Adipocyte (in vitro differentiated cells): ENCODE data around the gene POLRMT.
A peak's percentile ranks its signal among the peaks of the same experiment; 100 is the strongest.

Experiments
- DNase-seq: peaks from one replicate; pipeline ENCODE4 v3.0.0-alpha.2; 2015; ENCODE audit warnings: low read depth
- H3K27me3 ChIP-seq: replicated peaks from 2 replicates; pipeline ENCODE4 v1.7.0; 2013; ENCODE audit warnings: mild to moderate bottlenecking, low read length, moderate library complexity; ENCODE audit not compliant: control insufficient read depth, insufficient read depth
- H3K36me3 ChIP-seq: 2 replicates; pipeline ENCODE4 v1.7.0; 2013; ENCODE audit warnings: low read length, mild to moderate bottlenecking, moderate library complexity; ENCODE audit not compliant: control insufficient read depth, insufficient read depth, severe bottlenecking
- H3K4me1 ChIP-seq: 2 replicates; pipeline ENCODE4 v1.7.0; 2013; ENCODE audit warnings: mild to moderate bottlenecking, low read length, moderate library complexity; ENCODE audit not compliant: control insufficient read depth, insufficient read depth
- H3K4me3 ChIP-seq: 2 replicates; pipeline ENCODE4 v1.7.0; 2013; ENCODE audit warnings: mild to moderate bottlenecking, low read length, moderate library complexity
- H3K9ac ChIP-seq: 2 replicates; pipeline ENCODE4 v1.7.0; 2013; ENCODE audit warnings: mild to moderate bottlenecking, low read length, moderate library complexity
- H3K9me3 ChIP-seq: 2 replicates; pipeline ENCODE4 v1.7.0; 2013; ENCODE audit warnings: mild to moderate bottlenecking, low read length, moderate library complexity; ENCODE audit not compliant: control insufficient read depth

Gene POLRMT

DNA sequence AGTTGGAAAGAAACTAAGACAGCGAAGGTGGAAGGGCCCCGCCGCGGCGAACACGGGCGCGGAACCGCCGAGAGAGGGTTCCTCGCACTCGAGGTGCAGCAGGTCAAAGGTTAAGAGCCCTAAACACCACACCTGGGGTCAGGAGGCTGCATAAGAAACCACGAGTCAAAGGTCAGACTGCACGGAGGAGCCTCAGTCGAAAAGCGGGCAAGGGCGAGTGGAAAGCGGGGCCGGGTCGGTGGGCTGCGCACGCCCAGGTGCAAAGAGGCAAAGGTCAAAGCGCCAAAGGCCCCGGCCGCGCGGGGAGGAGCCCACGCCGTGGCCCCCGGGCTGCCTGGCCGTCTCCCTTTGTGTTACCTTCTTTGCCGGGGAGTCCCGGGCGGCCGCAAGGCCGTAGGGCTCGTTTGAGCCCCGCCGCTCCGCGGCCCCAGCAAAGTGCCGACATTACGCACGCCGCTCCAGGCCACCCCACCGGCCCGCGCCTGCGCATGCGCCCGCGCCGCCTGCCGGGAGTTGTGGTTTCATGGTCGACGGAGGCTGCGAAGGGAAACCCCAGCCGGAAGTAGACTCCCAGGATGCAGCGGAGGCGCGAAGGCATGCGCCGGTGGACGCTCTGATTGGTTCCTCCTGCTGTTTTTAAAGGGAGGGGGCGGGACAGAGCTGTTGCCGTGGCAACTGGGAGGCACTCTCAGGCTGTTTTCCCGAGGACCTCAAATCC is at the start of gene POLRMT:
Gene POLRMT, minus strand, starts transcription at position 470 of the 718 bp plus-strand sequence. Its CDS starts 25 bp downstream, at position 445.
- Histone ChIP-seq H3K9me3 (no peaks in the 10 kb centered on the region), H3K9ac (peak within 1 kb of the TSS; percentile 95), H3K4me3 (peak within 1 kb of the TSS; percentile 96), H3K4me1 (peaks cover 12% of the 10 kb centered on the region), H3K36me3 (peaks cover 16% of the 10 kb centered on the region), H3K27me3 (no peaks in the 10 kb centered on the region)
- DNase-seq: peak; percentile 99

DNA sequence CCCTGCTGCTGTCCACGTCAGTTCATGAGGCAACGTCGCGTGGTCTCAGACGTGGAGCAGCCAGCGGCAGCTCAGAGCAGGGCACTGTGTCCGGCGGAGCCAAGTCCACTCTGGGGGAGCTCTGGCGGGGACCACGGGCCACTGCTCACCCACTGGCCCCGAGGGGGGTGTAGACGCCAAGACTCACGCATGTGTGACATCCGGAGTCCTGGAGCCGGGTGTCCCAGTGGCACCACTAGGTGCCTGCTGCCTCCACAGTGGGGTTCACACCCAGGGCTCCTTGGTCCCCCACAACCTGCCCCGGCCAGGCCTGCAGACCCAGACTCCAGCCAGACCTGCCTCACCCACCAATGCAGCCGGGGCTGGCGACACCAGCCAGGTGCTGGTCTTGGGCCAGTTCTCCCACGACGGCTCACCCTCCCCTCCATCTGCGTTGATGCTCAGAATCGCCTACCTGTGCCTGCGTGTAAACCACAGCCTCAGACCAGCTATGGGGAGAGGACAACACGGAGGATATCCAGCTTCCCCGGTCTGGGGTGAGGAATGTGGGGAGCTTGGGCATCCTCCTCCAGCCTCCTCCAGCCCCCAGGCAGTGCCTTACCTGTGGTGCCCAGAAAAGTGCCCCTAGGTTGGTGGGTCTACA is 49.5 kb upstream of the POLRMT start:
- Histone ChIP-seq H3K9me3 (no peaks in the 10 kb centered on the region), H3K4me1 (peaks cover 19% of the 10 kb centered on the region), H3K27me3 (no peaks in the 10 kb centered on the region), H3K4me3 (no peak overlapping the region), H3K9ac (no peak overlapping the region), H3K36me3 (peaks cover 9% of the 10 kb centered on the region)
- DNase-seq: no peak

DNA sequence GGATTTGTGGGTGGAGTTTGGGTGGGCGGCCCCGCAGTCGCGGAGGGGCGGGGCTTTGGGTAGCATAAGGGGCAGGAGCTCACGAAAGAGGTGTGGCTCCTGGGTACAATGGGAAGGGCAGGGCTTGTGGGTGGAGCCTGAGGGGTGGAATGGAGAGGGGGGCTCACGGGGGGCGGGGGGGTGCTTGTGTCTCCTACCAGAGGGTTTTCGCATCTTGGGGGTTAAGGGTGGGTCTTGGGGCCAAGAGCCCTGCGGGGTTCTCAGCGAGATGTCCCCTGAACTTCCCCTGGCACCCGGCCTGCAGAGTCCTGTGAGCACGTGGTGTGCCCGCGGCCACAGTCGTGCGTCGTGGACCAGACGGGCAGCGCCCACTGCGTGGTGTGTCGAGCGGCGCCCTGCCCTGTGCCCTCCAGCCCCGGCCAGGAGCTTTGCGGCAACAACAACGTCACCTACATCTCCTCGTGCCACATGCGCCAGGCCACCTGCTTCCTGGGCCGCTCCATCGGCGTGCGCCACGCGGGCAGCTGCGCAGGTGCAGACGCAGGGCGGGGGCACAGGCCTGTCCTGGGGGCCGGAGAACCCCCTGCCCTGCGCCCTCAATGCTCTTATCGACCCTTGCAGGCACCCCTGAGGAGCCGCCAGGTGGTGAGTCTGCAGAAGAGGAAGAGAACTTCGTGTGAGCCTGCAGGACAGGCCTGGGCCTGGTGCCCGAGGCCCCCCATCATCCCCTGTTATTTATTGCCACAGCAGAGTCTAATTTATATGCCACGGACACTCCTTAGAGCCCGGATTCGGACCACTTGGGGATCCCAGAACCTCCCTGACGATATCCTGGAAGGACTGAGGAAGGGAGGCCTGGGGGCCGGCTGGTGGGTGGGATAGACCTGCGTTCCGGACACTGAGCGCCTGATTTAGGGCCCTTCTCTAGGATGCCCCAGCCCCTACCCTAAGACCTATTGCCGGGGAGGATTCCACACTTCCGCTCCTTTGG is 48.0 kb upstream of the POLRMT start:
- DNase-seq: no peak
- Histone ChIP-seq H3K4me1 (peaks cover 21% of the 10 kb centered on the region), H3K9ac (no peak overlapping the region), H3K27me3 (no peaks in the 10 kb centered on the region), H3K4me3 (no peak overlapping the region), H3K9me3 (no peaks in the 10 kb centered on the region), H3K36me3 (peaks cover 9% of the 10 kb centered on the region)

DNA sequence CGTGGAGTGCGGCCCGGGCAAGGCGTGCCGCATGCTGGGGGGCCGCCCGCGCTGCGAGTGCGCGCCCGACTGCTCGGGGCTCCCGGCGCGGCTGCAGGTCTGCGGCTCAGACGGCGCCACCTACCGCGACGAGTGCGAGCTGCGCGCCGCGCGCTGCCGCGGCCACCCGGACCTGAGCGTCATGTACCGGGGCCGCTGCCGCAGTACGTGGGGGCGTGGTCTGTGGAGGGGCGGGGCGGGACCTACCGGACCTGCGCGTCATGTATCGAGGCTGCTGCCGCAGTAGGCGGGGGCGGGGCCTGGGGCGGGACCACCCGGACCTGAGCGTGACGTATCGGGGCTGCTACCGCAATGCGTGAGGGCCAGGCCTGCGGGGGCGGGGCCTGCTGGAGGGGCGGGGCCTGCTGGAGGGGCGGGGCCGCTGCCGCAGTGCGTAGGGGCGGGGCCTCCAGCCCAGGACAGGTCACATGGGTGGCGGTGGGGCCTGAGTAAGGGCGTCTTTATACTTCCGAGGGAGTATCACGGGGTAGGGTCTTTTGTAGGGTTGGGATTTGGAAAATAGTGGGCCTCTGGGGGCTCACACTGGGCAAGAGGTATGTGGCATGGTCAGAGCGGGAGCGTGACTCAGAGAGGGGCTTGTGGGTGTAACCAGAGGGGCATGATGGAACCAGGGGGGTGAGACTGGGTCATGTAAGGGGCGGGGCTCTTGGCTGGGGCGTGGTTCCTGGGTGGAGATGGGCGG is 47.1 kb upstream of the POLRMT start:
- peak; percentile 99 for DNase-seq
- Histone ChIP-seq H3K36me3 (peaks cover 9% of the 10 kb centered on the region), H3K4me1 (peaks cover 26% of the 10 kb centered on the region), H3K27me3 (no peaks in the 10 kb centered on the region), H3K9me3 (no peaks in the 10 kb centered on the region), H3K9ac (peak overlapping the region; percentile 90), H3K4me3 (peak overlapping the region; percentile 74)

DNA sequence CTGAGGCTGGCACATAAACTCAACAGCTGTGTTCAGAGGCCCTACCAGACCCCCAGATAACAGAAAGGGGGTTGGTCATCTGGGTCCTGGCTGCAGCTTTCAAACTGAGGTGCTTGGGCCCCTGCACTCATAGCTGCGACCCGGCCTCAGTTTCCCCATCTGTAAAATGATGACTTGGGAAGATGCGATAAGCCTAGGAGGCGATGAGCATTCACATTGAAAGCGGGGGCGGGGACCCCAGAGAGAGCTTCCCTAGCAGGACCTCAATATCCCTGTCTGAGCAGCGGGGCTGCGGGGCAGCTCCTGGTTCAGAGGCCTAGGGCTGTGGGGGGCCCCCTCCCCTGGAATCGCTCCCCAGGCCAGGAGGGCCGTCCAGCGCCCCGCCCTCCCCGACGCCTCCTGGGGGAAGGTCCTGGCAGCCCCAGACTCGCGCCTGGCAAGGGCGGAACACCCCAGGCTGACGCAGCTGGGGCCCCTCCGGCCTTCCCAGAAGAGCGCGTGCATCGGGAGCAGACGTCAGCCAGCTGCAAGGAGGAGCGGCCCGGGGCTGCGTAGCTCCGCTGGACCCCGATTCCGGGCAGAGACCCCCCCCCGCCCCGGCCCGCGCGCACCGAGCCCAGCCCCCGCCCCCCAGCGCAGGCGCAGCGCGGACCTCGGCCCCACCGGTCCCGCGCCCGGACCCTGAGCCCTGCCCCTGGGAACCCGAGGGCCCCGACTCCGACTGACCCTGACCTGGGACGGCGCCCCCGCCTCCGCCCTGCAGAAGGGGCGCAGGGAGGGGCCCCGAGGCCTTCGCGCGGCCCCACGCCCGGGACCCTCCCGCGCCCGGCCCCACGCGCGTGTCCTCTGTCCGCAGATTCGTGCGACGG is 46.3 kb upstream of the POLRMT start:
- H3K9me3 ChIP-seq: no peaks in the 10 kb centered on the region
- H3K27me3 ChIP-seq: no peaks in the 10 kb centered on the region
- peak overlapping the region; percentile 72 for H3K4me3 ChIP-seq
- H3K9ac ChIP-seq: peak overlapping the region; percentile 90
- DNase-seq: peak; percentile 87
- peaks cover 9% of the 10 kb centered on the region for H3K36me3 ChIP-seq
- H3K4me1 ChIP-seq: peaks cover 33% of the 10 kb centered on the region

DNA sequence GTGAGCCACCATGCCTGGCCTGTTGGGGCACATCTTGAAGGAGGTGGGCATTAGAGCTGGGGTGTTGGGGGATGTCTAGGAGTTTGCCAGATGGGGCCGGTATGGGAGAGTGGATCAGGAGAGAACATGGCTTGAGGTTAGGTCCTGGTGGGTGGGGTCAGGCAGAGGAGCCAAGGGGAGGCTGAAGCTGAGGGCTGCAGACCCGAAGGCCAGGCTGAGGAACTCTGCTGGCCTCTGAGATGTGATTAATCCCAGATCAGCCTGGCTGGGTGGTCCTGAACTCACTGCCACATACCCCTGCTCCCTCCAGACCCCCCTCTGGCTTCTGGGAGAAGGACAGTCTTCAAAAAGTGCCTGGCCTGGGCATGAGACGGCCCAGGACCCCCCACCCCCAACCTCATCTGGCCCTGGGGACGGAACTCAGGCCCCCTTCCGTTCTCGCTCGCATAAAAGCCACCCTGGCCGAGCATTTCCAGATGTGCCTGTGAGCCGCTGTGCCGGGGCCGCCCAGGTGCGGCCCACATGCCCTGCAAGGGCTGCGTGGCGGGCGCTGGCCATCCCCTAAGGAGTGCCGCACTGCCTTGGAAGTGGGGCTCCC is 45.6 kb upstream of the POLRMT start:
- peak overlapping the region; percentile 72 for H3K4me3 ChIP-seq
- H3K27me3 ChIP-seq: no peaks in the 10 kb centered on the region
- no peak for DNase-seq
- peaks cover 9% of the 10 kb centered on the region for H3K36me3 ChIP-seq
- peaks cover 33% of the 10 kb centered on the region for H3K4me1 ChIP-seq
- H3K9me3 ChIP-seq: no peaks in the 10 kb centered on the region
- peak overlapping the region; percentile 90 for H3K9ac ChIP-seq

DNA sequence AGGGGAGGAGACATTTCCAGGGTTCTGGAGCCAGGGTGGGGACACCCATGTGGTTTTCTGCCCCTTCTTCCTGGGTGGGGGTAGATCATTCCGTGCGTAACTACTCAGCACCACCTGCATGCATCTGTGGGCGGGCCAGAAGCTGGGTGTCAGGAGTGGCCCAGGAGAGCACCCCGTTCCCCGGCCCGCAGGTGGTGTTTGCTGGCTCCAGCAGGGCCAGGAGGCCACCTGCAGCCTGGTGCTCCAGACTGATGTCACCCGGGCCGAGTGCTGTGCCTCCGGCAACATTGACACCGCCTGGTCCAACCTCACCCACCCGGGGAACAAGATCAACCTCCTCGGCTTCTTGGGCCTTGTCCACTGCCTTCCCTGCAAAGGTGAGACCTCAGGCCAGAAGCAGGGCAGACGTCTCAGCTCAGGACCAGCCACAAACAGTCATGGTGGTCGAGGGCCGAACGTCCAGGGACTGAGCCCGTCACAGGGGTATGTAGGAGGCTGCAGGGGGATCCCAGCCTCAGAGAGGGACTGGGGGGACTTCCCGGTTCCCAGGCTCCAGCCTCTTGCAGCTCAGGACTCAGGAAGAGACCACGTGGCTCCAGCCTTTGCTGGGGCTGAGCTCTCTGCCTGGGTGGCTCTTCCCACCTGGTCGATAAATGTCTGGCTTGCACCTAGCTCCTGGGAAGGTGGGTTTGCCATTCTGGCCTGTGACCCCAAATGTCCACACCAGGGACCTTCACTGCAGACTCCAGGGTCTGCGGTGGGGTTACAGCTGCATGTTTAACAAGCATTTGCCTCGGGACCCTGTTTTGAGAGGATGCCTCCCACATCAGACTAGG is 44.5 kb upstream of the POLRMT start:
- Histone ChIP-seq H3K9me3 (no peaks in the 10 kb centered on the region), H3K4me3 (peak overlapping the region; percentile 72), H3K4me1 (peaks cover 38% of the 10 kb centered on the region), H3K9ac (peak overlapping the region; percentile 99), H3K27me3 (no peaks in the 10 kb centered on the region), H3K36me3 (peaks cover 9% of the 10 kb centered on the region)
- DNase-seq: peak; percentile 27

DNA sequence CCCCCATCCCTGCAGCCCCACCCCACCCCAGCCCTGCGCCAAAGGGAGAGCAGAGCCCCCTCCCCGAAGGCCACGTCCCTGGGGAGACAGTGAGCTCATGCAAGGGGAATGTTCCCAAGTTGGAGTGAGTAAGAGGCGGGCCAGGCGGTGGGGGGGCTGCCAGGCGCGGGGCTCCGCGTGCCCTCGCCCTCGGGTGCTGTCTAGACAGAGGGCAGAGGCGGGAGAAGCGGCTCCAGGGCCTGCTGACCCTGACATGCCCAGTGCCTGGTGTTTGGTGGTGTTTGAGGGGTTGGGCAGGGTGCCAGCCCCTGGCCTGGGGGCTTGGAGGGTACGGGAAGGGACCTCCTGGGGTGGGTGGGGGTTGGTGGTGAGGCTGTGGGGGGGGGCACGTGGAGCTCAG is 43.9 kb upstream of the POLRMT start:
- Histone ChIP-seq H3K4me3 (peak overlapping the region; percentile 96), H3K9me3 (no peaks in the 10 kb centered on the region), H3K27me3 (no peaks in the 10 kb centered on the region), H3K4me1 (peaks cover 44% of the 10 kb centered on the region), H3K9ac (peak overlapping the region; percentile 99), H3K36me3 (peaks cover 9% of the 10 kb centered on the region)
- peak; percentile 93 for DNase-seq

DNA sequence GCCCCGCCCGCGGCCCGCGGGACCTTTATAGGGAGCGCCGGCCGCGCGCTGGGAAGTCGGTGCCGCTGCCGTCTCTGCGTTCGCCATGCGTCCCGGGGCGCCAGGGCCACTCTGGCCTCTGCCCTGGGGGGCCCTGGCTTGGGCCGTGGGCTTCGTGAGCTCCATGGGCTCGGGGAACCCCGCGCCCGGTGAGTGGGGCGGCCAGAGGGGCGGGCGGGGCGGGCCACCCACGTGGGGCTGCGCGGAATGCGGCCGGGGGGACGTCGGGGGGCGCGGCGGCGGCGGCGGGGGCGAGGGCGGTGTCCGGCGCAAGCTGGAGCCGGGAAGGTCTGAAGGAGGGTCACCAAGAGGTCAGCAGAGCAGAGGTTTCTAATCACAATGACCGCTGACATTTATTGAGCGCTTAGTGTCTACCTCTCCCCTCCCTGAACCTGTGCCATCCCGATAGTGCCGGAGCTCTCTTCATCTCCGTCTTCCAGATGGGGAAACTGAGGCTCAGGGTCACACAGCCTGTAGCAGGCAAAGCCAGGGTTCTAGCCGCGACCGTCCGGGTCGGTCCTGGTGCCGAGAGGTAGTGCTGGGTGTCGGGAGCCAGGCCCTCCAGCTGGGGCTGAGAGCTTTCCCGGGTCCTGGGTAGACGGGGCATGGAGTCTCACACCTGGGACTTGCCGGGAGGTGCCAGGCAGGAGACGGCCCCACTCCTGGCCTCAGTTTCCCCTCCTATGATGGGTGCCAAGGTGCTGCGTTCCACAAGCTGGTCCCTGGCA is 43.2 kb upstream of the POLRMT start, which contains the start of gene FSTL3:
Gene FSTL3, plus strand, starts transcription at position 54 of the 767 bp plus-strand sequence. Its CDS starts 32 bp downstream, at position 86.
- no peaks in the 10 kb centered on the region for H3K27me3 ChIP-seq

More for the DNA sequence above, 43.2 kb upstream of the POLRMT start, which contains the start of gene FSTL3:
- Histone ChIP-seq H3K9me3 (no peaks in the 10 kb centered on the region), H3K36me3 (peaks cover 4% of the 10 kb centered on the region), H3K4me1 (peaks cover 47% of the 10 kb centered on the region), H3K4me3 (peak within 1 kb of the TSS; percentile 96), H3K9ac (peak within 1 kb of the TSS; percentile 99)
- peak; percentile 70 for DNase-seq
